HFF-Myc (cell line): ENCODE data around the gene ZNF444.
"Not testable (repeated sequence)": the region's sequence is repeated elsewhere in the genome, so short reads cannot be mapped to it uniquely, and the experiment has no call there.

Source experiments
- DNase-seq: peaks from one replicate; pipeline ENCODE4 v3.0.0-alpha.2; 2011; ENCODE audit warnings: low read depth; ENCODE audit errors: extremely low read depth
- H3K4me3 ChIP-seq: replicated peaks from 2 replicates; pipeline ENCODE4 v1.5.1; 2011; ENCODE audit warnings: low read depth, mild to moderate bottlenecking, control low read depth, low read length
- CTCF ChIP-seq: IDR thresholded peaks from 2 replicates; pipeline ENCODE4 v1.5.1; 2012; ENCODE audit warnings: mild to moderate bottlenecking, low read depth, low read length, control low read depth; ENCODE audit errors: missing control alignments

Gene ZNF444

GRCh38 chr19:56176881-56177280, 35.8 kb downstream of the ZNF444 start:
- DNase-seq, result no peak
- no peak overlapping the region for H3K4me3 ChIP-seq
- TF ChIP-seq CTCF, result no peak

GRCh38 chr19:56177564-56178243, 36.6 kb downstream of the ZNF444 start:
- no peak overlapping the region for H3K4me3 ChIP-seq
- TF ChIP-seq CTCF, result no peak

DNA sequence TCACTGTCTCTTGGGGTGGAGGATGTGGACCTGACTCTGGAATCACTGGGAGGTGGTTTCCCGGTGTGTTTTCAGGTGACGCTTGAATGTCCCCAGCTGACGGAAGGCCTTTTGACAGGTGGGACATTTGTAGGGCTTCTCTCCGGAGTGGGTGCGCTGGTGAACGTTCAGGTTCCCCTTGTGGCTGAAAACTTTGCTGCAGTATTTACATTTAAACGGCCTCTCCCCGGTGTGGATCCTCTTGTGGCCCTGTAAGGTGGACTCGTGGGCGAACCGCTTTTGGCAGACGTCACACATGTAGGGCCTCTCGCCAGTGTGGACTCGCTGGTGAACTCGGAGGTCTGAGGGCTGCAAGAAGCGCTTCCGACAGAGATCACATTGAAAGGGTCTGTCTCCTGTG, 48.7 kb downstream of the ZNF444 start:
- no peak for TF ChIP-seq CTCF
- no peak for DNase-seq
- H3K4me3 ChIP-seq, result no peak overlapping the region

More at GRCh38 chr19:56177564-56178243, 36.6 kb downstream of the ZNF444 start:
- no peak for DNase-seq

DNA sequence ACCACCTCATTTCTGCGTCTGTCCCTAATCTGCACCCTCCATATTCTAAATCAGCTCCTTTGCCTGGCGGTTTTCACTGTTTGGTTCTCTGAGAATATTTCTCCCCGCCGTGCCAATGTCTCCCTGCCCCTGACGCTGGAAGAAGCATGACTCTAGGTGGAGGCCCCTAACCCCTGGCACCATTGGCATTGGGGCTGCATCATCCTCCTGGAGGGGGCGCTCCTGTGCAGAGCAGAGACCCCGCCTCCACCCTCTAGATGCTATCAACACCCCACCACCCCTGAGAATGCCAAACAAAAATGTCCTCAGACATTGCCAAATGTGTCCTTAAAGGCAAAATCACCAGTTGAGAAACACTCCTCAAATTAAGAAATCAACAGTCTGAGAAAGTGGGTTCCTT, 50.0 kb downstream of the ZNF444 start:
- no peak overlapping the region for H3K4me3 ChIP-seq
- no peak for DNase-seq
- no peak for TF ChIP-seq CTCF

DNA sequence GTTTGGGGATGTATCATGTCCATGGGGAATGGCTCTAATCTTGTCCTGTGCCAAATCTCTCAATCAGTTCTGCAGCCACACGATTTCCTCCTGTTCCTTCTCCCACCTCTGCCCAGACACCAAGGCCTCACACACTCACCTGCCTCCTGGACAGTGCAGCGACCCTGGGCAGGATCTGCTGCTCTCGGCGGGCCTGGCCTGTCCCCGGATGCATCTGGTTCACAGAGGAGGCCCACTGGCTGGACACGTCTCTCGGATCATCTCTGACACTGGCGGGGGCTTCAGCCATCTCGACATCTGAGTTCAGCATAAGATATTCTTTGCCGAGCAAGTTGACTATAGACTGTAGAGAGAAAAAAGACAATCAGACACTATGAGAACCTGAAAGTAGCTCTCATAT, 50.6 kb downstream of the ZNF444 start:
- DNase-seq, result no peak
- H3K4me3 ChIP-seq, result no peak overlapping the region
- no peak for TF ChIP-seq CTCF

- DNase-seq, result no peak
- H3K4me3 ChIP-seq, result no peak overlapping the region
- TF ChIP-seq CTCF, result no peak
These were observed 53.0 kb downstream of the ZNF444 start for GRCh38 chr19:56193981-56194640.

DNA sequence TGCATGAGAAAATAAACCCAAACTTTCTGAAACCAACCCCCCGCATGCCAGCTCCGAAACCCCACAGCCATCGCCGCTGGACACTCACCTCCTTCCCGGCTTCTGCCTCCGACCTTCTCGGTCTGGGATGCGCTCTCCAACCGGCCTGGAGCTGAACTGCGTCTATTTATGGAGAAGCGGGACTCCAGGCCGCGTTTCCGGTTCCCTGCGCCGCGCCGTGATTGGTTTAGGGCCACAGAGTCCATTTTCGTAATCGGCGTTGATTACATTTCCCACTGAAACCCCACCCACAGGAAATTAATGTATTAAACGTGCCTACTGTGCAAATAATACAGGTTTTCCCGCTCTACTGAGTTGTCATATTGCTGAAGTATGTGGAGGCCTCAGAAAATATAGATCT, 56.6 kb downstream of the ZNF444 start, which contains the start of gene ZSCAN5B:
TSS of gene ZSCAN5B (minus strand) at position 138 of the 400 bp plus-strand sequence. CDS start 4,731 bp downstream, outside the sequence.
- DNase-seq, H3K4me3 ChIP-seq: not testable (repeated sequence)
